ENCODE results near the gene DOCK3.
"Not testable (repeated sequence)": the region's sequence is repeated elsewhere in the genome, so short reads cannot be mapped to it uniquely, and the experiment has no call there.

DOCK3 gene

GRCh38 chr3:51264166-51264565 lies 589.4 kb downstream of the DOCK3 start:
- not testable (repeated sequence) for DNase-seq

- no peak for DNase-seq
Measured at GRCh38 chr3:51268132-51268531, 593.4 kb downstream of the DOCK3 start.

GRCh38 chr3:51269466-51269865 lies 594.7 kb downstream of the DOCK3 start:
- DNase-seq, result no peak

GRCh38 chr3:51270559-51270958 lies 595.8 kb downstream of the DOCK3 start:
- no peak for DNase-seq

GRCh38 chr3:51271172-51271571 lies 596.4 kb downstream of the DOCK3 start:
- DNase-seq, result no peak

- DNase-seq, result no peak
Measured at GRCh38 chr3:51274052-51274451, 599.3 kb downstream of the DOCK3 start.

GRCh38 chr3:51275111-51275805 lies 600.5 kb downstream of the DOCK3 start:
- no peak for DNase-seq

- no peak for DNase-seq
Measured at GRCh38 chr3:51276046-51276445, 601.3 kb downstream of the DOCK3 start.

GRCh38 chr3:51279448-51279847 lies 604.7 kb downstream of the DOCK3 start:
- no peak for DNase-seq

- no peak for DNase-seq
Measured at GRCh38 chr3:51280176-51280575, 605.4 kb downstream of the DOCK3 start.

- no peak for DNase-seq
Measured at GRCh38 chr3:51282931-51283330, 608.2 kb downstream of the DOCK3 start.

GRCh38 chr3:51283421-51283820 lies 608.7 kb downstream of the DOCK3 start:
- no peak for DNase-seq

- no peak for DNase-seq
Measured at GRCh38 chr3:51295625-51296024, 620.9 kb downstream of the DOCK3 start.

- no peak for DNase-seq
Measured at GRCh38 chr3:51297333-51297732, 622.6 kb downstream of the DOCK3 start.

- no peak for DNase-seq
Measured at GRCh38 chr3:51304230-51304629, 629.5 kb downstream of the DOCK3 start.

GRCh38 chr3:51306093-51306492 lies 631.4 kb downstream of the DOCK3 start:
- DNase-seq, result no peak

- DNase-seq, result no peak
Measured at GRCh38 chr3:51307458-51307857, 632.7 kb downstream of the DOCK3 start.

GRCh38 chr3:51307945-51308607 lies 633.3 kb downstream of the DOCK3 start:
- not testable (repeated sequence) for DNase-seq

GRCh38 chr3:51311055-51311454 lies 636.3 kb downstream of the DOCK3 start:
- no peak for DNase-seq

- no peak for DNase-seq
Measured at GRCh38 chr3:51328206-51328605, 653.5 kb downstream of the DOCK3 start.

- no peak for DNase-seq
Measured at GRCh38 chr3:51330046-51330445, 655.3 kb downstream of the DOCK3 start.

GRCh38 chr3:51332156-51332555 lies 657.4 kb downstream of the DOCK3 start:
- DNase-seq, result no peak

GRCh38 chr3:51333021-51333420 lies 658.3 kb downstream of the DOCK3 start:
- DNase-seq, result no peak

GRCh38 chr3:51336261-51336660 lies 661.5 kb downstream of the DOCK3 start:
- no peak for DNase-seq

- no peak for DNase-seq
Measured at GRCh38 chr3:51337666-51338065, 662.9 kb downstream of the DOCK3 start.

Measured in NCI-H1436 treated with DMSO at 0.1 percent for 48 hours (cell line).